ENCODE measurements around the gene MPPED2.

GRCh38 chr11:30573951-30574350, 12.2 kb downstream of the MPPED2 start:
- TF ChIP-seq CTCF (IDR thresholded peaks at IDR 0.05), result no peak
- no peak for TF ChIP-seq POLR2A (IDR thresholded peaks at IDR 0.05)
